Fibroblast of lung (primary cell): ENCODE results near the gene CUL2.
"Not testable (repeated sequence)": the region's sequence is repeated elsewhere in the genome, so short reads cannot be mapped to it uniquely, and the experiment has no call there.

Source experiments
- EZH2 ChIP-seq: IDR thresholded peaks from 2 replicates; pipeline ENCODE4 v1.5.1; 2012; ENCODE audit warnings: low read length, control low read depth, mild to moderate bottlenecking; ENCODE audit errors: missing control alignments
- TF ChIP-seq, protein P1 (sequence below), 2 donors: IDR thresholded peaks in 1 of 2; conservative IDR thresholded peaks in 1 of 2; 1 replicate in 1 of 2; 2 replicates in 1 of 2; pipeline ENCODE4 v1.5.1; 2011 to 2012; ENCODE audit warnings: low read length in 2 of 2, control low read depth in 1 of 2, inconsistent platforms in 1 of 2, low read depth in 1 of 2, mild to moderate bottlenecking in 1 of 2

DNA sequence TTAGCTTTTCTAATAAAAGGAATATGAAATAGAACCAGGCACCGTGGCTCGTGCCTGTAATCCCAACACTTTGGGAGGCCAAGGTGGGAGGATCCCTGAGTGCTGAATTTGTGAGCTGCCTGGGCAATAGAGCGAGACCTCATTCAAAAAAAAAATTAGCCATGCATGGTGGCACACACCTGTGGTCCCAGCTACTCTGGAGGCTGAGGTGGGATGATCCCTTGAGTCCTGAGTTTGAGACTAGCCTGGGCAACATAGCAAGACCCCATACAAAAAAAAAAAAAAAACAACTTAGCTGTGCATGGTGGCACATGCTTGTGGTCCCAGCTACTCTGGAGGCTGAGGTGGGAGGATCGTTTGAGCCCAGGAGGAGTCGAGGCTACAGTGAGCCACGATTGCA is 44.9 kb downstream of the CUL2 start:
- TF ChIP-seq, protein P1, sequence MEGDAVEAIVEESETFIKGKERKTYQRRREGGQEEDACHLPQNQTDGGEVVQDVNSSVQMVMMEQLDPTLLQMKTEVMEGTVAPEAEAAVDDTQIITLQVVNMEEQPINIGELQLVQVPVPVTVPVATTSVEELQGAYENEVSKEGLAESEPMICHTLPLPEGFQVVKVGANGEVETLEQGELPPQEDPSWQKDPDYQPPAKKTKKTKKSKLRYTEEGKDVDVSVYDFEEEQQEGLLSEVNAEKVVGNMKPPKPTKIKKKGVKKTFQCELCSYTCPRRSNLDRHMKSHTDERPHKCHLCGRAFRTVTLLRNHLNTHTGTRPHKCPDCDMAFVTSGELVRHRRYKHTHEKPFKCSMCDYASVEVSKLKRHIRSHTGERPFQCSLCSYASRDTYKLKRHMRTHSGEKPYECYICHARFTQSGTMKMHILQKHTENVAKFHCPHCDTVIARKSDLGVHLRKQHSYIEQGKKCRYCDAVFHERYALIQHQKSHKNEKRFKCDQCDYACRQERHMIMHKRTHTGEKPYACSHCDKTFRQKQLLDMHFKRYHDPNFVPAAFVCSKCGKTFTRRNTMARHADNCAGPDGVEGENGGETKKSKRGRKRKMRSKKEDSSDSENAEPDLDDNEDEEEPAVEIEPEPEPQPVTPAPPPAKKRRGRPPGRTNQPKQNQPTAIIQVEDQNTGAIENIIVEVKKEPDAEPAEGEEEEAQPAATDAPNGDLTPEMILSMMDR (conservative IDR thresholded peaks at IDR 0.05 in 1 of 2, IDR thresholded peaks at IDR 0.05 in 1 of 2; ENCODE audit: low read depth in 1 of 2, low read length in 2 of 2): not testable (repeated sequence)
- TF ChIP-seq EZH2: not testable (repeated sequence)
